Frontal cortex (tissue), 4 donors: ENCODE results near the gene TMIE. TPM values are rescaled to one million over a fixed set of nuclear protein-coding genes. Genes with fewer than 3 reads are reported as not detected.

Experiments
- DNase-seq, 2 donors: peaks; one replicate each; pipeline ENCODE4 v3.0.0; 2012; ENCODE audit warnings: low spot score in 2 of 2
- FAIRE-seq: peaks from 2 replicates; lab custom pipeline; 2012; peaks lifted over from hg19 to GRCh38; lab: Jason Lieb, UNC
- total RNA-seq: library from RNA; depleted of rRNA; stranded (reverse); fragments of >200 nt; gene quantifications from one replicate; pipeline ENCODE4 v1.2.3, GENCODE V29; 2014
- donor health status: control.
- donor health status: control.
- donor health status: control.

TMIE gene
- total RNA-seq, 1 donor from 2014 or later = 1.2 TPM

- FAIRE-seq (no peak), DNase-seq (no peak)
These were observed 33.1 kb upstream of the TMIE start for GRCh38 chr3:46668116-46668515.

DNA sequence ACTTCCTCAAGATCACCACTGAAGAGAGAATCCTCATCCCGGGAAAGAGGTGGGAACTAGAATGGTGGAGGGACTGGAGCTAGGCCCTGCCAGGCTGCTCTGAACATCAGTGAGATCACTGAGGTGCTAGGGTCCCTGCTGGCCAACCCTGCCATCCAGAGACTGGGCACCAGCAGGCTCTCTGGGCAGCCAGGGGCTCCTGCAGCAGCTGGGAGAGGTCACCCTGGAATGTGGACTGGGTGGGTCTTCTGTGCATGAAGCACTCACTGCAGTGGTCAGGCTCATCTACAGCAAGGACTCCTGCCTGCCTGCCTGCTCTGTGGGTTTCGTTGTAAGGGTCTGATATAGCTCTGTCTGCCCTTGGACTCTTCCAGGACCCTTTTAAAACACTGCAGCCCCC is 32.6 kb upstream of the TMIE start:
- DNase-seq (no peak), FAIRE-seq (no peak)

GRCh38 chr3:46669191-46669999 is 31.8 kb upstream of the TMIE start:
- DNase-seq (peak in 1 of 2 donors; percentile 1), FAIRE-seq (no peak)

GRCh38 chr3:46670000-46670890 is 30.9 kb upstream of the TMIE start:
- FAIRE-seq = no peak
- DNase-seq = peak in 1 of 2 donors; percentile 0

DNA sequence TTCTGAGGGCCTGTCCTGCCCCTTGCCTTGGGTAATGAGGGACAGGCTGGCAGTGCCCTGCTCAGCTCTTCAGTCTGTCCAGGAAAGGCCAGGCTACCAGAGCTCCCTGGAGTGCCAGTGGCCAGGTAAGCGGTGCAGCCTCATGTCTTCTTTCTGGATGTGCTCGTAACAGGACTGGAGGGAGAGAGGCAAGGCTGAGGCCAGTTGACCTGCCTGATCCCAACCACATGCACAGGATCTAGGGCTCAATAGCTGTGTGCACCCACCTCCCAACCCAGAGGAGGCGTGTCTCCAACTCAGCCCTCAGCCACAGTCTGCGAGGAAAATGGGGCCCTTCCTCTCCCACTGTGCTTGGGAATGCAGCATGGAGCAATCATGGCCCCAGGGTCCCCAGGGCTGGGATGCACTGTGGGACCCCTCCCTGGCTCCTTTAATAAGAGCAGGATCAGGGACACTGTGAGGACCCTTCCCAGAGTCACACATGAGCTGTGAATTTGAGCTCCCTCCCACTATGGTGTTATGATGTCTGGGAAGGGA is 30.2 kb upstream of the TMIE start:
- no peak for DNase-seq
- no peak for FAIRE-seq

GRCh38 chr3:46671541-46672348 is 29.4 kb upstream of the TMIE start:
- DNase-seq = peak in 1 of 2 donors; percentile 0
- no peak for FAIRE-seq

- FAIRE-seq = no peak
These were observed 28.9 kb upstream of the TMIE start for GRCh38 chr3:46672349-46672695.

GRCh38 chr3:46673151-46674030 is 27.8 kb upstream of the TMIE start:
- DNase-seq (peak in 1 of 2 donors; percentile 0), FAIRE-seq (no peak)

More at GRCh38 chr3:46672349-46672695, 28.9 kb upstream of the TMIE start:
- DNase-seq = peak in 1 of 2 donors; percentile 0

DNA sequence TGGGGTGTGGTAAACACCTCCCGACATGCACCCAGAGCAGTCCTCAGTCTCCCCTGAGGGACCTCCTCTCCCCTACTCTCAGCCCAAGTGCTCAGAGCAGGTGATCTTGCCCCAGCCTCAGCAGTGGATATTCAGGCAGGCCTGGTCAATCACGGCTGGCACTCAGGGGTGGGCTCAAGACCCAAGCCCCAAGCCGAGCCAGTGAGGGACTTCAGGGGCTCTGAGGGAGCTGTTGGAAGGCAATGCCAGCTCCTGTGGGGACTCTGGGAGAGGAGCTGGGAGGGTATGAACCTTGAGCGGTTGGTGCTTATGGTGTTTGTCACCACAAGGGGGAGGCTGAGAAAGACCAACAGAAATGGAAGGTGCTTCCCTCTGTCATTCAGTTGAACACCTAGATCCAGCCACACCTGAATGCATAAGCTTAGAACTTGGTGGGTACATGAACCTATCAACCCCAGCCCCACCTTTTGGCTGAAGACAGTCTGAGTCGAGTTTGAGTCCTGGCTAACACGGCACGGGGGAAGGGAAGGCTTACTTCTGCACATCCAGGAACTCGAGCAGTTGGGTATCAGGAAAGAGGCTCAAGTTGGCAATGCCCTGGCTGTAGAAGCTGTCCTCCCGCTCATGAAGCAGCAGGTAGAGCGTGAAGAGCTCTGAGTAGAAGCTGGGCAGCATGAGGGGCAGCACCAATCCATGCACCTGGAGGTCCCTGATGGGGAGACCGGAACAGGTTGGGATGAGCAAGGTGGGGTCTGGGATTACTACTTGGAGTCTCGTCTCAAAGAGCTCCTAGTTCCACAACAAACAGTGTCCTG is 27.0 kb upstream of the TMIE start:
- no peak for FAIRE-seq
- peak in 1 of 2 donors; percentile 5 for DNase-seq

- DNase-seq = no peak
- no peak for FAIRE-seq
These were observed 25.8 kb upstream of the TMIE start for GRCh38 chr3:46675426-46675825.

GRCh38 chr3:46675843-46676567 is 25.2 kb upstream of the TMIE start:
- DNase-seq = peak in 1 of 2 donors; percentile 49
- no peak for FAIRE-seq

- DNase-seq = no peak
- no peak for FAIRE-seq
These were observed 24.4 kb upstream of the TMIE start for GRCh38 chr3:46676601-46677410.

GRCh38 chr3:46677411-46677726 is 23.8 kb upstream of the TMIE start:
- FAIRE-seq = no peak

GRCh38 chr3:46678280-46678679 is 22.9 kb upstream of the TMIE start:
- no peak for FAIRE-seq
- DNase-seq = no peak

More at GRCh38 chr3:46677411-46677726, 23.8 kb upstream of the TMIE start:
- no peak for DNase-seq

DNA sequence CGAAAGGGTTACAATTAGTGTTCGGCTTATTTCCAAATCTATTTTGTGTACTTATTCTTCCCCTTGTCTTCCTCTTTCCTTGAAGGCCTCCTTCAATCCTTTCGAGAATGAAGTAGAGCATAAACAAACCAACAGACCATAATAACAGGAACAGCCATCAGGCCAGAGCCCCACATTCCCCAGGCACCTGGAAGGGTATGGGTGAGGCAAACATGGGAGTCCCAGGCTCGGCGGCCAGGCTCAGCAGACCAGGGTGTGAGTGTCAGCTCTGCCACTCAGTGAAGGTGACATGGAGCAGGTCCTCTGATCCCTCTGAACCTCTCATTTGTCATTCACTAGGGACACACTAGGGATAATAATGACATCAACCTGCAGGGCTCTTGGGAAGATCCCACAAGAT is 21.5 kb upstream of the TMIE start:
- FAIRE-seq (no peak), DNase-seq (no peak)

DNA sequence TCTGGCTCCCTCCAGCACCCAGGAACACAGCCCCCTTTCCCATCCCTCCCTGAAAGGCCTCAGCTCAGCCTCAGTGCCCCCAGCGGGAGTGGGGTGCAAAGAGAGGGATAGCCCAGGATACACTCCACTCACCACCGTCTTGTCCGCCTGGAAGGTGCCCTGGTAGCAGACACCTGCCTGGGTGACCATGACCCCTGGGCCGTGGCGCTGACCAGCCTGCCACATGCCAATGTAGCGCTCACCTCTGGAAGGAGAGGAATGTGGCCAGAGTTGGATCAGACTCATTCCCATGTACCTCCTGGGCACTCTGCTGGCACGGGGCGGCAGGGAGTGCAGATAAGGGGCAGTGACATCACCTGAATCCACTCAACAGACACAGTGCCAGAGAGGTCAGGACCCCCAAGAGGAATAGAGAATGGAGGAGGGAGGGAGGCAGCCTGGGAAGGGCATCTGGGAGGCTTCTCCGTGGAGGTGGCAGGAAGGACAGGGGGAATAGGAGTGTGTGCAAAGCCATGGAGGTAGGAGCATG is 20.8 kb upstream of the TMIE start:
- FAIRE-seq = no peak
- no peak for DNase-seq
